Fibroblast of skin of scalp (primary cell): ENCODE measurements around the gene PACS2.

Experiments
- DNase-seq: peaks from one replicate; pipeline ENCODE4 v3.0.0-alpha.2; 2013

PACS2 gene

GRCh38 chr14:105445290-105445689, 130.7 kb downstream of the PACS2 start:
- no peak for DNase-seq

GRCh38 chr14:105445901-105446845, 131.6 kb downstream of the PACS2 start:
- DNase-seq = no peak

- no peak for DNase-seq
Observed at GRCh38 chr14:105446971-105447370, 132.4 kb downstream of the PACS2 start.
